Measurements from ENCODE around the gene BACE1. TPM values are rescaled to one million over a fixed set of nuclear protein-coding genes. Genes with fewer than 3 reads are reported as not detected.

Gene BACE1
- polyA plus RNA-seq (2013, experiment 1 of 2) = 14.9 TPM
- 15.1 TPM for polyA plus RNA-seq (2013, experiment 2 of 2)

- Histone ChIP-seq H2AK5ac (ENCODE audit: low read depth, low read length) (no peak within 1 kb of the TSS), H2AFZ (ENCODE audit: low read length) (peak within 1 kb of the TSS; percentile 91), H3K79me1 (ENCODE audit: low read depth, low read length) (no peaks in the 10 kb centered on the region), H3K14ac (ENCODE audit: low read length) (peak within 1 kb of the TSS; percentile 4), H3K4me2 (ENCODE audit: insufficient read depth, low read length, poor library complexity, severe bottlenecking) (peak within 1 kb of the TSS; percentile 95), H2BK15ac (ENCODE audit: low read length) (no peak within 1 kb of the TSS), H3K4me3 (ENCODE audit: low read length in 2 of 2) (peak within 1 kb of the TSS; percentile 61 to 84), H3K27me3 (ENCODE audit: control insufficient read depth in 3 of 3, insufficient read depth in 3 of 3, low read depth in 1 of 3, low read length in 3 of 3) (no peaks in the 10 kb centered on the region), H3K9ac (ENCODE audit: low read depth, low read length, poor library complexity) (peak within 1 kb of the TSS; percentile 79), H3K9me3 (replicated peaks in 1 of 2; ENCODE audit: control insufficient read depth in 2 of 2, insufficient read depth in 1 of 2, low read depth in 1 of 2, low read length in 2 of 2) (no peaks in the 10 kb centered on the region), H2BK5ac (ENCODE audit: low read length) (no peak within 1 kb of the TSS), H2BK120ac (ENCODE audit: low read depth, low read length) (no peak within 1 kb of the TSS), H4K91ac (ENCODE audit: low read depth, low read length, poor library complexity) (no peak within 1 kb of the TSS), H3K4ac (ENCODE audit: low read length) (no peak within 1 kb of the TSS), H3K23ac (ENCODE audit: low read depth, low read length, poor library complexity) (no peak within 1 kb of the TSS), H3K18ac (ENCODE audit: low read length) (peak within 1 kb of the TSS; percentile 78), H3K27ac (replicated peaks; ENCODE audit: low read length) (no peak within 1 kb of the TSS), H4K8ac (ENCODE audit: low read depth, low read length) (no peak within 1 kb of the TSS), H3K4me1 (ENCODE audit: control insufficient read depth in 2 of 2, insufficient read depth in 1 of 2, low read depth in 1 of 2, low read length in 2 of 2) (peaks cover 8 to 11% of the 10 kb centered on the region in 2 donors), H3K36me3 (replicated peaks in 1 of 2; ENCODE audit: control insufficient read depth in 2 of 2, insufficient read depth in 2 of 2, low read length in 2 of 2) (no peaks in the 10 kb centered on the region), H2BK12ac (ENCODE audit: low read length) (no peak within 1 kb of the TSS)
- peak; percentile 83 for DNase-seq (ENCODE audit: low spot score)
- WGBS, 2 donors (ENCODE audit: extremely low coverage in 2 of 2, insufficient read length in 2 of 2, insufficient replicate concordance in 1 of 2) = 100% methylated on average over 2 of the region's 29 CpGs; no CpG with 5 or more reads in 1 of the 2 donors
Observed at GRCh38 chr11:117316197-117316961, at the start of gene BACE1. Gene BACE1 (minus strand): TSS chr11:117316256. CDS start chr11:117315795, 461 bp downstream.

GRCh38 chr11:117361432-117361831 lies 45.4 kb upstream of the BACE1 start:
- Histone ChIP-seq H3K4me3 (ENCODE audit: low read length in 2 of 2) (no peak overlapping the region), H3K18ac (ENCODE audit: low read length) (no peak overlapping the region), H2BK12ac (ENCODE audit: low read length) (no peak overlapping the region), H4K91ac (ENCODE audit: low read depth, low read length, poor library complexity) (no peak overlapping the region), H2AFZ (ENCODE audit: low read length) (no peak overlapping the region), H3K36me3 (replicated peaks in 1 of 2; ENCODE audit: control insufficient read depth in 2 of 2, insufficient read depth in 2 of 2, low read length in 2 of 2) (peaks cover 18 to 63% of the 10 kb centered on the region in 2 donors), H3K4ac (ENCODE audit: low read length) (no peak overlapping the region), H3K4me2 (ENCODE audit: insufficient read depth, low read length, poor library complexity, severe bottlenecking) (no peak overlapping the region), H2BK15ac (ENCODE audit: low read length) (no peak overlapping the region), H4K8ac (ENCODE audit: low read depth, low read length) (no peak overlapping the region), H2AK5ac (ENCODE audit: low read depth, low read length) (no peak overlapping the region), H3K79me1 (ENCODE audit: low read depth, low read length) (no peaks in the 10 kb centered on the region), H3K23ac (ENCODE audit: low read depth, low read length, poor library complexity) (no peak overlapping the region), H2BK5ac (ENCODE audit: low read length) (no peak overlapping the region), H3K14ac (ENCODE audit: low read length) (no peak overlapping the region), H3K27ac (replicated peaks; ENCODE audit: low read length) (no peak overlapping the region), H3K27me3 (ENCODE audit: control insufficient read depth in 3 of 3, insufficient read depth in 3 of 3, low read depth in 1 of 3, low read length in 3 of 3) (no peaks in the 10 kb centered on the region), H3K9ac (ENCODE audit: low read depth, low read length, poor library complexity) (no peak overlapping the region), H3K9me3 (replicated peaks in 1 of 2; ENCODE audit: control insufficient read depth in 2 of 2, insufficient read depth in 1 of 2, low read depth in 1 of 2, low read length in 2 of 2) (no peaks in the 10 kb centered on the region), H2BK120ac (ENCODE audit: low read depth, low read length) (no peak overlapping the region), H3K4me1 (ENCODE audit: control insufficient read depth in 2 of 2, insufficient read depth in 1 of 2, low read depth in 1 of 2, low read length in 2 of 2) (no peaks in the 10 kb centered on the region)
- no CpG with 5 or more reads among the region's 8 CpGs for WGBS, 2 donors (ENCODE audit: extremely low coverage in 2 of 2, insufficient read length in 2 of 2, insufficient replicate concordance in 1 of 2)
- DNase-seq (ENCODE audit: low spot score) = no peak

GRCh38 chr11:117356126-117356890 lies 40.3 kb upstream of the BACE1 start:
- H3K36me3 ChIP-seq (replicated peaks in 1 of 2; ENCODE audit: control insufficient read depth in 2 of 2, insufficient read depth in 2 of 2, low read length in 2 of 2) = peaks cover 24 to 63% of the 10 kb centered on the region in 2 donors
- no peak overlapping the region for H3K4me2 ChIP-seq (ENCODE audit: insufficient read depth, low read length, poor library complexity, severe bottlenecking)

GRCh38 chr11:117354550-117354949 lies 38.5 kb upstream of the BACE1 start:
- Histone ChIP-seq H3K79me1 (ENCODE audit: low read depth, low read length) (no peaks in the 10 kb centered on the region), H3K23ac (ENCODE audit: low read depth, low read length, poor library complexity) (no peak overlapping the region), H2BK15ac (ENCODE audit: low read length) (no peak overlapping the region), H3K4me2 (ENCODE audit: insufficient read depth, low read length, poor library complexity, severe bottlenecking) (no peak overlapping the region), H2BK12ac (ENCODE audit: low read length) (no peak overlapping the region), H3K27me3 (ENCODE audit: control insufficient read depth in 3 of 3, insufficient read depth in 3 of 3, low read depth in 1 of 3, low read length in 3 of 3) (no peaks in the 10 kb centered on the region), H3K4me1 (ENCODE audit: control insufficient read depth in 2 of 2, insufficient read depth in 1 of 2, low read depth in 1 of 2, low read length in 2 of 2) (no peaks in the 10 kb centered on the region), H2BK5ac (ENCODE audit: low read length) (no peak overlapping the region), H3K36me3 (replicated peaks in 1 of 2; ENCODE audit: control insufficient read depth in 2 of 2, insufficient read depth in 2 of 2, low read length in 2 of 2) (peaks cover 24 to 58% of the 10 kb centered on the region in 2 donors), H3K4me3 (ENCODE audit: low read length in 2 of 2) (no peak overlapping the region), H3K18ac (ENCODE audit: low read length) (no peak overlapping the region), H3K27ac (replicated peaks; ENCODE audit: low read length) (no peak overlapping the region), H3K9ac (ENCODE audit: low read depth, low read length, poor library complexity) (no peak overlapping the region), H2AFZ (ENCODE audit: low read length) (no peak overlapping the region), H4K91ac (ENCODE audit: low read depth, low read length, poor library complexity) (no peak overlapping the region), H3K14ac (ENCODE audit: low read length) (no peak overlapping the region), H4K8ac (ENCODE audit: low read depth, low read length) (no peak overlapping the region), H3K9me3 (replicated peaks in 1 of 2; ENCODE audit: control insufficient read depth in 2 of 2, insufficient read depth in 1 of 2, low read depth in 1 of 2, low read length in 2 of 2) (no peaks in the 10 kb centered on the region), H2BK120ac (ENCODE audit: low read depth, low read length) (no peak overlapping the region), H2AK5ac (ENCODE audit: low read depth, low read length) (no peak overlapping the region), H3K4ac (ENCODE audit: low read length) (no peak overlapping the region)
- no CpG with 5 or more reads among the region's 4 CpGs for WGBS, 2 donors (ENCODE audit: extremely low coverage in 2 of 2, insufficient read length in 2 of 2, insufficient replicate concordance in 1 of 2)
- DNase-seq (ENCODE audit: low spot score) = no peak

More at GRCh38 chr11:117356126-117356890, 40.3 kb upstream of the BACE1 start:
- WGBS, 2 donors (ENCODE audit: extremely low coverage in 2 of 2, insufficient read length in 2 of 2, insufficient replicate concordance in 1 of 2) = no CpG with 5 or more reads among the region's 9 CpGs
- H2BK12ac ChIP-seq (ENCODE audit: low read length) = no peak overlapping the region
- H3K4me3 ChIP-seq (ENCODE audit: low read length in 2 of 2) = no peak overlapping the region
- peak overlapping the region; percentile 39 for H3K9ac ChIP-seq (ENCODE audit: low read depth, low read length, poor library complexity)
- no peak overlapping the region for H3K23ac ChIP-seq (ENCODE audit: low read depth, low read length, poor library complexity)
- H3K27me3 ChIP-seq (ENCODE audit: control insufficient read depth in 3 of 3, insufficient read depth in 3 of 3, low read depth in 1 of 3, low read length in 3 of 3) = no peaks in the 10 kb centered on the region
- no peak overlapping the region for H2AK5ac ChIP-seq (ENCODE audit: low read depth, low read length)
- no peak overlapping the region for H2BK15ac ChIP-seq (ENCODE audit: low read length)
- H3K4ac ChIP-seq (ENCODE audit: low read length) = no peak overlapping the region
- H3K4me1 ChIP-seq (ENCODE audit: control insufficient read depth in 2 of 2, insufficient read depth in 1 of 2, low read depth in 1 of 2, low read length in 2 of 2) = no peaks in the 10 kb centered on the region
- H3K27ac ChIP-seq (replicated peaks; ENCODE audit: low read length) = no peak overlapping the region
- H4K91ac ChIP-seq (ENCODE audit: low read depth, low read length, poor library complexity) = no peak overlapping the region
- H3K18ac ChIP-seq (ENCODE audit: low read length) = no peak overlapping the region
- no peak overlapping the region for H4K8ac ChIP-seq (ENCODE audit: low read depth, low read length)
- H2AFZ ChIP-seq (ENCODE audit: low read length) = no peak overlapping the region
- H3K9me3 ChIP-seq (replicated peaks in 1 of 2; ENCODE audit: control insufficient read depth in 2 of 2, insufficient read depth in 1 of 2, low read depth in 1 of 2, low read length in 2 of 2) = no peaks in the 10 kb centered on the region
- no peaks in the 10 kb centered on the region for H3K79me1 ChIP-seq (ENCODE audit: low read depth, low read length)
- H2BK120ac ChIP-seq (ENCODE audit: low read depth, low read length) = no peak overlapping the region
- no peak overlapping the region for H3K14ac ChIP-seq (ENCODE audit: low read length)
- H2BK5ac ChIP-seq (ENCODE audit: low read length) = no peak overlapping the region
- no peak for DNase-seq (ENCODE audit: low spot score)
